Measurements from ENCODE around the gene KIF2A. TPM values are rescaled to one million over a fixed set of nuclear protein-coding genes. Genes with fewer than 3 reads are reported as not detected.

KIF2A gene
- total and polyA plus RNA-seq, 2 of the 13 experiments (the other 11 are each of a cell fraction or from before 2014, with no cell fraction given): 8.5 to 19.2 TPM

DNA sequence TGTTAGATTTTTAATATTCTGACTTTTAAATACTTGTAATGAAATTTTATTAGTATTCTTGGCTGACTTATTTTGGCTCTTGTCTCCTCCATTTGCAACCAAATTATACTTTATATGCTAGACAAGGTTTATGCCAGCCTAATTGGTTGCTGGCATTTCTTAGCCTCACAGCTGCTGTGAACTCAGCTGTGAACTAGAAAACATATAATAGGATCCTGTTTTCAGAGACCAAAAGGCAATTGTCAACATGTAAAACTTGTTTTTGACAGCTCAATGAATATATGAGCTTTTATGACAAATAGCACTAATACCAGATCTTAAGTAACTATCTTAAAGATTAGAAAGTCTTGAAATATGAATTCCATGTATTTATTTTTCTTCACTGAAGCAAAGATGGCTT, 25.9 kb downstream of the KIF2A start:
- Histone ChIP-seq H3K27me3 (ENCODE audit: control insufficient read depth in 1 of 2, insufficient read depth in 2 of 2, low read length in 2 of 2) (no peaks in the 10 kb centered on the region), H3K4me3 (replicated peaks in 1 of 3; ENCODE audit: insufficient read depth in 1 of 3, low read depth in 2 of 3, low read length in 3 of 3) (no peak overlapping the region), H3K9ac (ENCODE audit: insufficient read depth, low read depth, low read length) (no peak overlapping the region), H2AFZ (ENCODE audit: low read length) (no peak overlapping the region), H3K4me1 (ENCODE audit: insufficient read depth, low read length) (no peaks in the 10 kb centered on the region), H3K36me3 (replicated peaks in 1 of 2; ENCODE audit: control insufficient read depth in 1 of 2, insufficient read depth in 2 of 2, low read length in 2 of 2) (no peaks in the 10 kb centered on the region; a peak in 1 of 5 replicates), H4K20me1 (ENCODE audit: insufficient read depth, low read length) (peaks cover 7% of the 10 kb centered on the region; the same call in 1 of the 2 replicates), H3K27ac (ENCODE audit: extremely low read length, insufficient read depth, low read length) (no peak overlapping the region), H3K79me2 (ENCODE audit: insufficient read depth, low read length) (peaks cover 8% of the 10 kb centered on the region), H3K4me2 (ENCODE audit: low read depth, low read length) (no peak overlapping the region), H3K9me3 (ENCODE audit: low read length) (no peaks in the 10 kb centered on the region)
- intact Hi-C loops (cut with micrococcal nuclease; ENCODE audit: unreplicated experiment) (no loop called here), in situ Hi-C loops (cut with HindIII; ENCODE audit: extremely low pct_ligation_motif_present, low pct_unique_long_range_greater_than_20kb) (no loop called here)
- POLR2A ChIA-PET: no interaction called here
- no peak for ATAC-seq
- FAIRE-seq: no peak
- no peak for DNase-seq (ENCODE audit: low spot score)
- BruUV-seq (replicated peaks): no TSS peak
- TF ChIP-seq NFE2 (CRISPR knock-in tag; IDR thresholded peaks at IDR 0.05) (no peak), HDAC2 (CRISPR knock-in tag; IDR thresholded peaks at IDR 0.05) (no peak), HNF4A (CRISPR knock-in tag; IDR thresholded peaks at IDR 0.05) (no peak)
- CTCF ChIA-PET (ENCODE audit: low intra/inter-chr PET ratio, low total read pairs): no interaction called here

DNA sequence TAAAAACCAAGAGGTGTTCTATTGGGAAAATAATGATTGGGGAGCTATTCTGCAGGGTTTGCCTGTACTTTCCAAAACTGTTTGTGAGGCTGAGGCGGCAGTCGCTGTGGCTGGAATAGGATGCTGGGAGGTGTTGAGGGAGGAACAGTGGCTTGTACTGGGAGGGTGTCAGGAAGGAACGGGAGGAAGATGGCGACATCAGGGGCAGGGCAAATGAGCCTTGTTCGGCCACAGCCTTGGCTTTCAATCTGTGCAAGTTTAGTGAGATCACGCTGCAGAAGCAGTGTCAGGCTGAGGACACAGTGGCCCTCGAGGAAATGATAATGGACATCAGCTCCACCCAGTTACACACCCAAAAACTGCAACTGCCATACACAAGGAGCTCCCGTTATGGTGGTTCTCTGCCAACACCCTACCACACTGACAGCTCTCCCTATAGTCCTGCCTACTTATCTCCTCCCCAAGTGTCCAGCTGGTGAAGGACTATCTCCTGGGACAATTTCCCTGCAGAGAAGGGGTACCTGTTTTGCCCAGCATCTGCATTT, 27.3 kb downstream of the KIF2A start:
- BruUV-seq (replicated peaks): no TSS peak
- WGBS (ENCODE audit: low lambda C conversion rate): 97% methylated on average over 8 of the region's 8 CpGs
- Histone ChIP-seq H3K27ac (ENCODE audit: extremely low read length, insufficient read depth, low read length) (no peak overlapping the region), H3K4me3 (replicated peaks in 1 of 3; ENCODE audit: insufficient read depth in 1 of 3, low read depth in 2 of 3, low read length in 3 of 3) (no peak overlapping the region), H4K20me1 (ENCODE audit: insufficient read depth, low read length) (peaks cover 7% of the 10 kb centered on the region; the same call in 1 of the 2 replicates), H3K36me3 (replicated peaks in 1 of 2; ENCODE audit: control insufficient read depth in 1 of 2, insufficient read depth in 2 of 2, low read length in 2 of 2) (no peaks in the 10 kb centered on the region; a peak in 1 of 5 replicates), H3K79me2 (ENCODE audit: insufficient read depth, low read length) (peaks cover 8% of the 10 kb centered on the region), H2AFZ (ENCODE audit: low read length) (no peak overlapping the region), H3K4me1 (ENCODE audit: insufficient read depth, low read length) (no peaks in the 10 kb centered on the region), H3K9ac (ENCODE audit: insufficient read depth, low read depth, low read length) (no peak overlapping the region), H3K9me3 (ENCODE audit: low read length) (no peaks in the 10 kb centered on the region), H3K4me2 (ENCODE audit: low read depth, low read length) (no peak overlapping the region), H3K27me3 (ENCODE audit: control insufficient read depth in 1 of 2, insufficient read depth in 2 of 2, low read length in 2 of 2) (no peaks in the 10 kb centered on the region)
- ChIA-PET CTCF (ENCODE audit: low intra/inter-chr PET ratio, low total read pairs) (no interaction called here), POLR2A (no interaction called here)
- ATAC-seq (no peak), FAIRE-seq (no peak), DNase-seq (ENCODE audit: low spot score) (no peak)
- in situ Hi-C loops (cut with HindIII; ENCODE audit: extremely low pct_ligation_motif_present, low pct_unique_long_range_greater_than_20kb) (no loop called here), intact Hi-C loops (cut with micrococcal nuclease; ENCODE audit: unreplicated experiment) (no loop called here)
- no peak for TF ChIP-seq GPN1 (CRISPR knock-in tag; IDR thresholded peaks at IDR 0.05; ENCODE audit: borderline replicate concordance)
- TF ChIP-seq ZBTB21 (CRISPR knock-in tag; IDR thresholded peaks at IDR 0.05): no peak
- TF ChIP-seq ZNF121 (CRISPR knock-in tag; IDR thresholded peaks at IDR 0.05): no peak
- TF ChIP-seq GABPB1 (CRISPR knock-in tag; IDR thresholded peaks at IDR 0.05): no peak
- no peak for TF ChIP-seq IKZF1 (IDR thresholded peaks at IDR 0.05)
- TF ChIP-seq RXRB (CRISPR knock-in tag; IDR thresholded peaks at IDR 0.05; ENCODE audit: borderline replicate concordance): no peak
- TF ChIP-seq SMAD1 (CRISPR knock-in tag; IDR thresholded peaks at IDR 0.05; ENCODE audit: borderline replicate concordance, low read depth): no peak
- TF ChIP-seq, protein P1, sequence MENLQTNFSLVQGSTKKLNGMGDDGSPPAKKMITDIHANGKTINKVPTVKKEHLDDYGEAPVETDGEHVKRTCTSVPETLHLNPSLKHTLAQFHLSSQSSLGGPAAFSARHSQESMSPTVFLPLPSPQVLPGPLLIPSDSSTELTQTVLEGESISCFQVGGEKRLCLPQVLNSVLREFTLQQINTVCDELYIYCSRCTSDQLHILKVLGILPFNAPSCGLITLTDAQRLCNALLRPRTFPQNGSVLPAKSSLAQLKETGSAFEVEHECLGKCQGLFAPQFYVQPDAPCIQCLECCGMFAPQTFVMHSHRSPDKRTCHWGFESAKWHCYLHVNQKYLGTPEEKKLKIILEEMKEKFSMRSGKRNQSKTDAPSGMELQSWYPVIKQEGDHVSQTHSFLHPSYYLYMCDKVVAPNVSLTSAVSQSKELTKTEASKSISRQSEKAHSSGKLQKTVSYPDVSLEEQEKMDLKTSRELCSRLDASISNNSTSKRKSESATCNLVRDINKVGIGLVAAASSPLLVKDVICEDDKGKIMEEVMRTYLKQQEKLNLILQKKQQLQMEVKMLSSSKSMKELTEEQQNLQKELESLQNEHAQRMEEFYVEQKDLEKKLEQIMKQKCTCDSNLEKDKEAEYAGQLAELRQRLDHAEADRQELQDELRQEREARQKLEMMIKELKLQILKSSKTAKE (CRISPR knock-in tag; IDR thresholded peaks at IDR 0.05; ENCODE audit: borderline replicate concordance): no peak
- no peak for TF ChIP-seq TOPORS (CRISPR knock-in tag; IDR thresholded peaks at IDR 0.05)
- no peak for TF ChIP-seq PAX8 (CRISPR knock-in tag; IDR thresholded peaks at IDR 0.05; ENCODE audit: borderline replicate concordance)
- TF ChIP-seq MEIS2 (CRISPR knock-in tag; IDR thresholded peaks at IDR 0.05): no peak
- no peak for TF ChIP-seq YEATS4 (CRISPR knock-in tag; IDR thresholded peaks at IDR 0.05; ENCODE audit: borderline replicate concordance)
- no peak for TF ChIP-seq GTF2F1 (IDR thresholded peaks at IDR 0.05; ENCODE audit: low read length)
- TF ChIP-seq ZNF660 (CRISPR knock-in tag; IDR thresholded peaks at IDR 0.05; ENCODE audit: borderline replicate concordance, low read depth): no peak
- TF ChIP-seq SNAPC2 (CRISPR knock-in tag; IDR thresholded peaks at IDR 0.05): no peak
